B cell (primary cell): ENCODE measurements around the gene ZNF239. TPM values are rescaled to one million over a fixed set of nuclear protein-coding genes. Genes with fewer than 3 reads are reported as not detected.

Source experiments
- ATAC-seq: fragments of 200-7000 bp; cut with Tn5 transposase; one replicate; pipeline ENCODE4 v1.10.0; 2021; ENCODE audit warnings: low read depth, mild to moderate bottlenecking, moderate number of reproducible peaks, moderate library complexity
- CTCF ChIA-PET: fragments of 350-600 bp; sonication (Branson Sonifier 250); formaldehyde crosslinking; loops from one replicate; lab custom pipeline; 2021; ENCODE audit warnings: antibody characterized with exemption, inconsistent platforms; lab: Charles Lee
- POLR2A ChIA-PET: fragments of 350-600 bp; sonication (Branson Sonifier 250); formaldehyde crosslinking; loops from one replicate; lab custom pipeline; 2021; ENCODE audit warnings: antibody characterized with exemption; lab: Charles Lee
- DNase-seq: peaks from one replicate; pipeline ENCODE4 v3.0.0; 2013
- H2AFZ ChIP-seq: 2 replicates; pipeline ENCODE4 v1.6.1; 2012; ENCODE audit warnings: mild to moderate bottlenecking, low read depth, low read length; ENCODE audit not compliant: insufficient read depth, poor library complexity, severe bottlenecking
- H3K27ac ChIP-seq, 2 donors: 1 replicate in 1 of 2; 2 replicates in 1 of 2; pipeline ENCODE4 v1.5.1; 2012 to 2013; ENCODE audit warnings: low read length in 2 of 2, mild to moderate bottlenecking in 2 of 2, moderate library complexity in 1 of 2
- H3K27me3 ChIP-seq, 4 experiments: fragments of 200-600 bp in 1 of 4; sonication (generic) in 1 of 4; replicated peaks in 1 of 4; 1 replicate in 2 of 4; 2 replicates in 2 of 4; pipeline versions ENCODE4 v1.6.1 to v1.7.0; 2013 to 2016; ENCODE audit warnings: low read length in 3 of 4, mild to moderate bottlenecking in 2 of 4, mixed read lengths in 1 of 4, moderate library complexity in 1 of 4; ENCODE audit not compliant: insufficient read depth in 4 of 4, control insufficient read depth in 3 of 4; ENCODE audit errors: control extremely low read depth in 1 of 4
- H3K36me3 ChIP-seq, 2 experiments: replicated peaks in 1 of 2; 1 replicate in 1 of 2; 2 replicates in 1 of 2; pipeline versions ENCODE4 v1.6.1 to v1.7.1; 2013; ENCODE audit warnings: low read length in 1 of 2; ENCODE audit not compliant: insufficient read depth in 2 of 2, control insufficient read depth in 1 of 2; ENCODE audit errors: control extremely low read depth in 1 of 2, extremely low read depth in 1 of 2
- H3K4me1 ChIP-seq, 2 donors: fragments of 200-600 bp in 1 of 2; sonication (generic) in 1 of 2; 1 replicate in 1 of 2; 2 replicates in 1 of 2; pipeline versions ENCODE4 v1.5.1 to v1.6.1; 2013 to 2017; ENCODE audit warnings: low read length in 2 of 2; ENCODE audit not compliant: control insufficient read depth in 2 of 2, insufficient read depth in 2 of 2
- H3K4me2 ChIP-seq: replicated peaks from 2 replicates; pipeline ENCODE3; 2012; ENCODE audit warnings: mild to moderate bottlenecking, low read depth, low read length; ENCODE audit not compliant: poor library complexity, severe bottlenecking
- H3K4me3 ChIP-seq, 5 experiments: fragments of 200-600 bp in 1 of 5; sonication (generic) in 1 of 5; 1 replicate in 3 of 5; 2 replicates in 2 of 5; pipeline versions ENCODE4 v1.5.1 to v1.7.0; 2011 to 2016; ENCODE audit warnings: low read length in 4 of 5, mild to moderate bottlenecking in 4 of 5, low read depth in 2 of 5, control low read depth in 1 of 5, moderate library complexity in 1 of 5; ENCODE audit not compliant: insufficient read depth in 1 of 5; ENCODE audit errors: control extremely low read depth in 1 of 5, extremely low read depth in 1 of 5
- H3K79me2 ChIP-seq: fragments of 200-600 bp; sonication (generic); one replicate; pipeline ENCODE4 v1.6.0; 2016; ENCODE audit warnings: low read length; ENCODE audit not compliant: control insufficient read depth, insufficient read depth
- H3K9ac ChIP-seq: fragments of 200-600 bp; sonication (generic); 2 replicates; pipeline ENCODE4 v1.6.1; 2017; ENCODE audit warnings: mild to moderate bottlenecking, low read length, moderate library complexity
- H3K9me3 ChIP-seq, 3 donors: one replicate each; pipeline versions ENCODE4 v1.6.1 to v1.7.1; 2013; ENCODE audit warnings: low read length in 2 of 3; ENCODE audit not compliant: control insufficient read depth in 2 of 3, insufficient read depth in 1 of 3; ENCODE audit errors: control extremely low read depth in 1 of 3
- H4K20me1 ChIP-seq: 2 replicates; pipeline ENCODE4 v1.6.0; 2012; ENCODE audit warnings: mild to moderate bottlenecking, low read length; ENCODE audit not compliant: insufficient read depth, control insufficient read depth, poor library complexity, severe bottlenecking
- H3K27ac Mint-ChIP-seq: one replicate; pipeline ENCODE4 v1.8.0; 2021; ENCODE audit warnings: mixed read lengths
- H3K27me3 Mint-ChIP-seq: one replicate; pipeline ENCODE4 v1.8.0; 2021; ENCODE audit warnings: mixed read lengths
- H3K4me1 Mint-ChIP-seq: one replicate; pipeline ENCODE4 v1.8.0; 2021; ENCODE audit warnings: mixed read lengths
- H3K4me3 Mint-ChIP-seq: one replicate; pipeline ENCODE4 v1.8.0; 2021; ENCODE audit warnings: mixed read lengths
- H3K9me3 Mint-ChIP-seq: one replicate; pipeline ENCODE4 v1.8.0; 2022; ENCODE audit warnings: mixed read lengths; ENCODE audit not compliant: insufficient read depth
- CTCF ChIP-seq: fragments of 200-600 bp; IDR thresholded peaks from one replicate; pipeline ENCODE4 v1.8.0; 2022; ENCODE audit warnings: antibody characterized with exemption, mild to moderate bottlenecking
- EZH2 ChIP-seq: IDR thresholded peaks from 2 replicates; pipeline ENCODE4 v1.6.1; 2012; ENCODE audit warnings: borderline replicate concordance, low read depth, mild to moderate bottlenecking, moderate library complexity, low read length; ENCODE audit not compliant: insufficient read depth, poor library complexity, severe bottlenecking
- WGBS: methylation state at CpG from one replicate; pipeline ENCODE4 v1.1.5; 2013; ENCODE audit warnings: missing lambda C conversion rate; ENCODE audit not compliant: insufficient coverage; 5-methylcytosine and 5-hydroxymethylcytosine counted together
- intact Hi-C: fragments of 100-400 bp; cut with micrococcal nuclease; formaldehyde crosslinking; loops from one replicate; pipeline ENCODE4 v1.10.0; 2022
- polyA plus RNA-seq: library from polyadenylated mRNA; depleted of rRNA; stranded (reverse); fragments of >200 nt; gene quantifications from 2 replicates; pipeline ENCODE4 v1.2.3, GENCODE V29; 2012
- total RNA-seq, 2 donors: library from RNA; stranded (reverse); fragments of 120-200 nt in 1 of 2; gene quantifications; 1 replicate in 1 of 2; 2 replicates in 1 of 2; pipeline versions ENCODE4 v1.2.3 to v1.2.4, GENCODE V29; 2013 to 2022

The ZNF239 gene
- total and polyA plus RNA-seq, 2 donors (not counting 1 experiment from before 2014, with no cell fraction given) = 2.2 to 5.9 TPM

DNA sequence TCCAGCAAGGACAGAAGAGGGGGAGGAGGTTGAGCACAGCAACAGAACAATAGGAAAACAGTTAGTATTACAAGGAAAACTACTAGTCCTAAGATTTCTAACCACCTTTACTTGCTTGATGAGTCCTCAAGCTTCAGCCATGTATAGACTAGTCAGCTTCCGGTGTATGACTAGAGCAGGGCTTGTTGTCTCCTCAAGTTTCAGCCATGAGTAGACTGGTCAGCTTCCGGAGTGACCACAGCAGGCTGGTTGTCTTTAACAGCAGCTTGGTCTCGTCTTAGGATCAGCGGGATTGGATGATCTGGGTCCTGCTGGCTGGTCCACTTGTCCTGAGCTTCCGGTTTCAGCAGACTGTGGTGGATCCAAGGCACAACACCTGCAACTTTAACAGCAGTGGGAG, 10.6 kb upstream of the ZNF239 start:
- H3K27ac Mint-ChIP-seq = no peak overlapping the region
- H3K9me3 Mint-ChIP-seq = no peaks in the 10 kb centered on the region
- no peak for TF ChIP-seq EZH2
- TF ChIP-seq CTCF = no peak
- Histone ChIP-seq H3K9ac (no peak overlapping the region), H4K20me1 (no peaks in the 10 kb centered on the region), H3K4me1 (no peaks in the 10 kb centered on the region), H3K9me3 (no peaks in the 10 kb centered on the region), H3K27ac (no peak overlapping the region), H3K4me2 (no peak overlapping the region), H2AFZ (no peak overlapping the region), H3K27me3 (peaks cover 0 to 8% (median 0%) of the 10 kb centered on the region in 4 experiments), H3K36me3 (no peaks in the 10 kb centered on the region), H3K79me2 (no peaks in the 10 kb centered on the region), H3K4me3 (no peak overlapping the region)
- intact Hi-C loops = no loop called here
- CTCF ChIA-PET = no interaction called here
- POLR2A ChIA-PET = no interaction called here
- WGBS = 98% methylated on average over 4 of the region's 5 CpGs
- peaks cover 21% of the 10 kb centered on the region for H3K27me3 Mint-ChIP-seq
- DNase-seq (no peak), ATAC-seq (no peak)
- no peaks in the 10 kb centered on the region for H3K4me1 Mint-ChIP-seq
- no peak overlapping the region for H3K4me3 Mint-ChIP-seq

- Histone ChIP-seq H3K4me1 (no peaks in the 10 kb centered on the region), H4K20me1 (no peaks in the 10 kb centered on the region), H3K4me3 (no peak overlapping the region), H3K9ac (no peak overlapping the region), H3K36me3 (no peaks in the 10 kb centered on the region), H3K27me3 (peaks cover 0 to 7% (median 0%) of the 10 kb centered on the region in 4 experiments), H3K27ac (no peak overlapping the region), H3K79me2 (no peaks in the 10 kb centered on the region), H3K9me3 (no peaks in the 10 kb centered on the region), H3K4me2 (no peak overlapping the region), H2AFZ (no peak overlapping the region)
- no peak overlapping the region for H3K4me3 Mint-ChIP-seq
- TF ChIP-seq CTCF (no peak), EZH2 (no peak)
- H3K4me1 Mint-ChIP-seq = no peaks in the 10 kb centered on the region
- no peaks in the 10 kb centered on the region for H3K9me3 Mint-ChIP-seq
- intact Hi-C loops = no loop called here
- ChIA-PET CTCF (no interaction called here), POLR2A (no interaction called here)
- no peak for ATAC-seq
- no peak overlapping the region for H3K27ac Mint-ChIP-seq
- no peak for DNase-seq
- 96% methylated on average over 4 of the region's 4 CpGs for WGBS
- H3K27me3 Mint-ChIP-seq = peaks cover 19% of the 10 kb centered on the region
These were observed 9.6 kb upstream of the ZNF239 start for GRCh38 chr10:43584051-43584450.
